Measurements from ENCODE around the gene ZNF226.
"Not testable (repeated sequence)": the region's sequence is repeated elsewhere in the genome, so short reads cannot be mapped to it uniquely, and the experiment has no call there.

Gene ZNF226

GRCh38 chr19:44164673-44165512 is at the start of gene ZNF226:
Gene ZNF226, plus strand, starts transcription at chr19:44165100. Its CDS starts 4,981 bp downstream, at chr19:44170081.
- peak; percentile 95 for DNase-seq

- DNase-seq: not testable (repeated sequence)
These were observed 43.7 kb upstream of the ZNF226 start for GRCh38 chr19:44121162-44121561.

DNA sequence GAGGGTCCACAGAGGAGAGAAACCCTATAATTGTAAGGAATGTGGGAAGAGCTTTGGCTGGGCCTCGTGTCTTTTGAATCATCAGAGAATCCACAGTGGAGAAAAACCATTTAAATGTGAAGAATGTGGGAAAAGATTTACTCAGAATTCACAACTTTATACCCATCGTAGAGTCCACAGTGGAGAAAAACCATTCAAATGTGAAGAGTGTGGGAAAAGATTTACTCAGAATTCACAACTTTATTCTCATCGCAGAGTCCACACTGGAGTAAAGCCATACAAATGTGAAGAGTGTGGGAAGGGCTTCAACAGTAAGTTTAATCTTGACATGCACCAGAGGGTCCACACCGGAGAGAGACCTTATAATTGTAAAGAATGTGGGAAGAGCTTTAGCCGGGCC is 32.9 kb upstream of the ZNF226 start:
- no peak for DNase-seq

- peak; percentile 72 for DNase-seq
These were observed 23.5 kb upstream of the ZNF226 start, which contains the start of gene ZNF234 for GRCh38 chr19:44141191-44142058. Gene ZNF234, plus strand, starts transcription at chr19:44141554. Its CDS starts 3,079 bp downstream, at chr19:44144633.

GRCh38 chr19:44142059-44142433 is 22.9 kb upstream of the ZNF226 start:
- DNase-seq: no peak

GRCh38 chr19:44149776-44150175 is 15.1 kb upstream of the ZNF226 start:
- no peak for DNase-seq

GRCh38 chr19:44151491-44151890 is 13.4 kb upstream of the ZNF226 start:
- DNase-seq: no peak

- DNase-seq: no peak
These were observed 8.4 kb upstream of the ZNF226 start for GRCh38 chr19:44156475-44156874.

- no peak for DNase-seq
These were observed 1.1 kb upstream of the ZNF226 start for GRCh38 chr19:44163789-44164188.

DNA sequence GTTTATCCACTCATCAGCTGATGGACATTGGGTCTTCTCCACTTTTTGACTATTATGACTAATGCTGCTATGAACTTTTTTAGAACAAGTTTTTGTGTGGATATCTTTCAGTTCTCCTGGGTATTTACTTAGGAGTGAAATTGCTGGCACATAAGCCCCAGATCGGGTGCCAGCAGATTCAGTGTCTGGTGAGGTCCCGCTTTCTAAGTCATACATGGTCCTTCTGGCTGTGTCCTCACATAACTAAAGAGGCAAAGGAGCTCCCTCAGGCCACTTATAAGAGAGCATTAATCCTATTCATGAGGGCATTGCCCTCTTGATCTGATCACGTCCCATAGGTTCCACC is 600 bp upstream of the ZNF226 start:
- no peak for DNase-seq

- DNase-seq: not testable (repeated sequence)
These were observed 5.8 kb downstream of the ZNF226 start for GRCh38 chr19:44170660-44171059.

DNA sequence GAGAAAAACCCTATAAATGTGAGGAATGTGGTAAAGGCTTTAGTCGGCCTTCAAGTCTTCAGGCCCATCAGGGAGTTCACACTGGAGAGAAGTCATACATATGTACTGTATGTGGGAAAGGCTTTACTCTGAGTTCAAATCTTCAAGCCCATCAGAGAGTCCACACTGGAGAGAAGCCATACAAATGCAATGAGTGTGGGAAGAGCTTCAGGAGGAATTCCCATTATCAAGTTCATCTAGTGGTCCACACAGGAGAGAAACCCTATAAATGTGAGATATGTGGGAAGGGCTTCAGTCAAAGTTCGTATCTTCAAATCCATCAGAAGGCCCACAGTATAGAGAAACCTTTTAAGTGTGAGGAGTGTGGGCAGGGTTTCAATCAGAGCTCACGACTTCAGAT is 11.7 kb downstream of the ZNF226 start:
- no peak for DNase-seq

GRCh38 chr19:44180968-44181367 is 16.1 kb downstream of the ZNF226 start:
- DNase-seq: no peak

DNA sequence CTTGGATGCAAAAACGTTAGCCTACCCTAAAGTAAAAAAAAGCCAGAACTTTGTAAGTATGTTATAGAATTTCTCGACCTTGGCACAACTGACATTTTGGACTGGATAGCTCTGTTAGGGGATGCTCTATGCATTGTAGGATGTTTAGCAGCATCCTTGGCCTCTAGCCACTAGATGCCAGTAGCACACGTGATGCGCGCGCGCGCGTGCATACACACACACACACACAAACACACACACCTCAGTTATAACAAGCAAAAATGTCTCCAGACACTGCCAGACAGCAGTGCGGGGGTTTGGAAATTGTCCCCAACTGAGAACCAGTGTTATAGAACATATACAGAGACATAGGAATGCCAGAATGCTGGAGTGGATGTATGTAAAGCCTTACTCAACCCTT is 17.2 kb downstream of the ZNF226 start:
- DNase-seq: no peak

GRCh38 chr19:44190020-44190419 is 25.1 kb downstream of the ZNF226 start:
- DNase-seq: no peak

DNA sequence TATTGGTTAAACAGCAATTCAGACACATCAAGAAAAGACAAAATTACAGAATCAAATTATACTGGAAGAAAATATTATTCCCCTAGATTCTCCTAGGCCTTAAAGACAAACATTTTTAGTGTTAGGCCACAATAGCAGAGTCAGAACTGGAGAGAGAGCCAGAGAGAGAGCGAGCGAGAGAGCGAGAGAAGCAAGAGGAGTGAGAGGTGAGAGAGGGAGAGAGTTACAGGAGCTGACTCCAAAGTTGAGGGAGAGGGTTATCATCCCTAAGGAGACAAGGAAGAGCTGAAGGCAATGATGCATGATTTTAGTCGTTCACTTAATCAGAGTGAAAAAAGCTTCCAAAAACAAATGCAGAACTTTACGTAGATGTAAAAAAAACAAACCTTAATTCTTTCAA is 27.2 kb downstream of the ZNF226 start:
- DNase-seq: no peak

DNA sequence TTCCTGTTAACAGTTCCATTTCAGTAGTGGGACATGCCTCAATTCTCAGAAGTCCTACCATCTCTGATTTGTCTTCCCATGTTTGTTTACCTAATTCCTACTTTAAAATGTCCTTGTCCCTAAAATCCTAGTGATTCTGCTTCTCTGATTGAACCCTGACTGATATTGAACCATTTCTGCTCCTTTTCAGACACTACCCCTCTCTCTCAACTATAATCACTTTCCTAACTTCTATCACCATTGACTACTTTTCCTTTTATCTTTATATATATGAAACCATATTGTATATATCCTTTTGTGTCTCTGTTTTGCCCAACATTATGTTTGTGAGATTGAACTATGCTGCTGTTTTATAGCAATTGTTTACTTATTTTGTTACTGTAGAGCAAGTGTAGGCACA is 31.9 kb downstream of the ZNF226 start:
- no peak for DNase-seq

DNA sequence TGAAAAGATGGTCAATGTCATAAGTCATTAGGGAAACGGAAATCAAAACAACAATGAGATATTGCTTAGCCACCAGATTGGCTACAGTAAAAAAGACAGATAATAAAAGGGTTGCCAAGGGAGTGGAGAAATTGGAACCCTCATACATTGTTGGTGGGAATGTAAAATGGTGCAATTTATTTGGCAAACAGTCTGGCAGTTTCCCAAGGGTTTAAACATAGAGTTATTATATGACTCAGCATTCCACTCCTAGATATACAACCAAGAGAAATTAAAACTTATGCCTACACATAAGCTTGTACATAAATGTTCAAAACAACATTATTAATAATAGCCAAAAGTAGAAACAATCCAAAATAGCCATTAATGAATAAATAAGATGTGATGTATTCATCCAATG is 37.6 kb downstream of the ZNF226 start:
- no peak for DNase-seq

DNA sequence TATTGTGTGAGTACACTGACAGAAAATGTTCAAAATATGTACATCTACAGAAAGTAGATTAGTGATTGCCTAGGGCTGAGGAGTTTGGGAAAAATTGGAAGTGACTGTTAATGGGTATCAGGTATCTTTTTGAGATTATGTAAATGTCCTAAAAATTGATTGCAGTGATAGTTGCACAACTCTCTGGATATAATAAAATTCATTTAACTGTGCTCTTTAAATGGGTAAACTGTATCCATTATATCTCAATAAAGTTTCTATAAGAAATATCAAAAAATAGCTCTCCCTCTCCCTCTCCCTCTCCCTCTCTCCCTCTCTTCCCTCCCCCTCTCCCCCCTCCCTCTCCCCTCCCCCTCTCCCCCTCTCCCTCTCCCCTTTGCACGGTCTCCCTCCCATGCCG is 38.1 kb downstream of the ZNF226 start:
- DNase-seq: no peak

DNA sequence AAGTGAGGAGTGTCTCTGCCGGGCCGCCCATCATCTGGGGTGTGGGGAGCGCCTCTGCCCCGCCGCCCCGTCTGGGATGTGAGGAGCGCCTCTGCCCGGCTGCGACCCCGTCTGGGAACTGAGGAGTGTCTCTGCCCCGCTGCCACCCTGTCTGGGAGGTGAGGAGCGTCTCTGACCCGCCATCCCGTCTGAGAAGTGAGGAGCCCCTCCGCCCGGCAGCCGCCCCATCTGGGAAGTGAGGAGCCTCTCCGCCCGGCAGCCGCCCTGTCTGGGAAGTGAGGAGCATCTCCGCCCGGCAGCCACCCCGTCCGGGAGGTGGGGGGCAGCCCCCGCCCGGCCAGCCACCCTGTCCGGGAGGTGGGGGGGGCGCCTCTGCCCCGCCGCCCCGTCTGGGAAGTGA is 39.0 kb downstream of the ZNF226 start:
- DNase-seq: not testable (repeated sequence)

DNA sequence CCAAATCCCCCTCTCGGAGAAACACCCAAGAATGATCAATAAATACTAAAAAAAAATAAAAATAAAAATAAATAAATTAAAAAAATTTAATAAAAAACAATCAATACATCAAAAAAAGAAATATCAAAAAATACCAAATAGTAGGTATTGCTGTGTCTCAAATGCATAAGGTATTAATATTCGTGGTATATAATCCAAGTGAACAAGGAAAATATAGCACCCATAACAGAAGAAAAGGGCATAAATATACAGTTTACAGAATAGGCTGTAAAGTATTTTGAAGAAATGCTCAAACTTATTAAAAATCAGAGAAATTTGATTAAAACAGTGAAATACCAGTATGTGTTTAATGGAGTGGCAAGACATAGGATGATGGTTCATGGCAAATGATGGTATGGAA is 39.9 kb downstream of the ZNF226 start:
- no peak for DNase-seq

DNA sequence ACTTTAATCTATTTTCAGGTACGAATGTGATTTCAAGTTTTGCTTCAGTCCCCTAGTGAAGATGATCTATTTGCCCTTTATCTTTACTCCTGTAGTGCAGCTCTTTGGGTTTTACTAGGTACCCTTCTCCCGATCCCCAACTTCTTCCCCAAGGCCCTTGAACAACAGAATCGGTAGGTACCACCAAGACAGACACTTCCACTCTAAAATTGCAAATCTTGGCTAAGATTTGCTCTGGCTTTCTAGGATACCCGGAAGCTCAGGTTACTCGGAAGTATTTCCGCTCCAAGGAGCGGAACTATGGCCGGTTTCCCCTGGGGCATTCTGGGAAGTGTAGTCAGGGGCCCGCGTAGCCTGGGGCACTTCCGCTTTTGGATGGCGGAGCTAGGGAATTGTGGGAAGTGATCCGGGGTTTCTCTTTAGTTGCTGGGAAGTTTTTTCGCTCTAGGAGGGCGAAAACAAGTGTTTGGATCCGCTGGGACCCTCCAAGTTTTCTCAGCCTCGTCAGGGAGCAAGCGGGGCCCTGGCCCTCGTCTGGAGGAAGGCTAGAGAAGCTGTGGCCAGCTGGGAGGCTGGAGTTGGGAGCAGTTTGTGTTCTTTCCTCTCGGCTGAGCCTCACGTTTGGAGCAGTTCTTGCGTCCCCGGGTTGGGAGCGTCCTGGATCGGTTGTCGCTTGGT is 42.4 kb downstream of the ZNF226 start:
- DNase-seq: peak; percentile 89

- DNase-seq: peak; percentile 94
These were observed 47.5 kb downstream of the ZNF226 start, which contains the start of gene ZNF227 for GRCh38 chr19:44212250-44212865. Gene ZNF227, plus strand, starts transcription at chr19:44212532. Its CDS starts 5,261 bp downstream, at chr19:44217793.

Measured in NCI-H774 (cell line).